Measurements from ENCODE around the gene BACE2. TPM values are rescaled to one million over a fixed set of nuclear protein-coding genes. Genes with fewer than 3 reads are reported as not detected.

Gene BACE2
- total and polyA plus RNA-seq, 2 of the 4 experiments (the other 2 are of a cell fraction) = 17.0 to 35.5 TPM

GRCh38 chr21:41230497-41230896 lies 62.5 kb downstream of the BACE2 start:
- CTCF ChIA-PET = no interaction called here
- in situ Hi-C loops (cut with MboI; ENCODE audit: low sequenced_read_pairs) = no loop called here

More at GRCh38 chr21:41230497-41230896, 62.5 kb downstream of the BACE2 start:
- intact Hi-C loops (cut with micrococcal nuclease) (no loop called here), dilution Hi-C loops (cut with HindIII; ENCODE audit: low sequenced_read_pairs, unreplicated experiment) (no loop called here)
- no peaks in the 10 kb centered on the region for H3K9me3 ChIP-seq (ENCODE audit: control insufficient read depth, insufficient read depth, low read length)
- no peak overlapping the region for H2AK5ac ChIP-seq (ENCODE audit: low read depth, low read length)
- no peak for ATAC-seq (ENCODE audit: low read depth)
- H4K5ac ChIP-seq (ENCODE audit: low read depth, low read length) = no peak overlapping the region
- H3K27ac ChIP-seq (ENCODE audit: insufficient read depth, low read length) = no peak overlapping the region
- no peaks in the 10 kb centered on the region for H4K20me1 ChIP-seq (ENCODE audit: insufficient read depth, low read length)
- H3K9ac ChIP-seq (ENCODE audit: low read depth, low read length) = no peak overlapping the region
- BruUV-seq (replicated peaks) = no TSS peak
- DNase-seq = no peak
- POLR2A ChIA-PET (ENCODE audit: unreplicated experiment) = no interaction called here
- H3K79me1 ChIP-seq (ENCODE audit: low read depth in 1 of 2, low read length in 2 of 2) = no peaks in the 10 kb centered on the region
- H3K36me3 ChIP-seq (ENCODE audit: control insufficient read depth, insufficient read depth, low read length) = 0 out of 2 replicates have a peak, but pooled peaks cover 2% of the 10 kb centered on the region
- H3K4me2 ChIP-seq (ENCODE audit: low read depth, low read length) = no peak overlapping the region
- no peak overlapping the region for H2BK15ac ChIP-seq (ENCODE audit: low read depth, low read length)
- H2BK20ac ChIP-seq (ENCODE audit: low read depth, low read length) = no peak overlapping the region
- no peak overlapping the region for H3K4ac ChIP-seq (ENCODE audit: low read depth, low read length)
- no peak overlapping the region for H4K91ac ChIP-seq (ENCODE audit: insufficient read depth, low read depth, low read length)
- H3K27me3 ChIP-seq (ENCODE audit: control insufficient read depth, insufficient read depth, low read length) = no peaks in the 10 kb centered on the region
- H2BK5ac ChIP-seq (ENCODE audit: low read depth, low read length, poor library complexity, severe bottlenecking) = no peak overlapping the region
- H4K8ac ChIP-seq (ENCODE audit: low read depth in 2 of 2, low read length in 2 of 2) = no peak overlapping the region
- no peak overlapping the region for H3K4me3 ChIP-seq (ENCODE audit: insufficient read depth, low read depth, low read length)
- H3K23ac ChIP-seq (ENCODE audit: low read depth, low read length) = no peak overlapping the region
- H3K18ac ChIP-seq (ENCODE audit: low read depth, low read length) = no peak overlapping the region
- H2AK9ac ChIP-seq (replicated peaks; ENCODE audit: low read depth, low read length, poor library complexity) = no peak overlapping the region
- no CpG with 5 or more reads among the region's 4 CpGs for WGBS, 2 experiments (ENCODE audit: extremely low coverage in 2 of 2, insufficient read length in 1 of 2)
- H3K4me1 ChIP-seq (ENCODE audit: control insufficient read depth, insufficient read depth, low read length) = no peaks in the 10 kb centered on the region
- TF ChIP-seq USF2 (IDR thresholded peaks at IDR 0.05; ENCODE audit: low read depth, low read length) (no peak), CTCF (conservative IDR thresholded peaks at IDR 0.05; ENCODE audit: low read depth, low read length) (no peak), ELK1 (IDR thresholded peaks at IDR 0.05; ENCODE audit: borderline replicate concordance, low read depth, low read length) (no peak), MXI1 (IDR thresholded peaks at IDR 0.05; ENCODE audit: borderline replicate concordance, low read depth, low read length) (no peak), FOS (IDR thresholded peaks at IDR 0.05; ENCODE audit: low read depth, low read length) (no peak), NFE2L2 (IDR thresholded peaks at IDR 0.05; ENCODE audit: low read depth, low read length) (no peak), MAFK (IDR thresholded peaks at IDR 0.05; ENCODE audit: low read depth, low read length) (no peak), MAZ (IDR thresholded peaks at IDR 0.05; ENCODE audit: borderline replicate concordance, low read depth, low read length) (no peak), CEBPB (IDR thresholded peaks at IDR 0.05; ENCODE audit: low read depth, low read length) (no peak), CHD1 (IDR thresholded peaks at IDR 0.05; ENCODE audit: low read depth, low read length) (no peak), RAD21 (IDR thresholded peaks at IDR 0.05; ENCODE audit: low read length) (no peak), POLR2A (IDR thresholded peaks at IDR 0.05; ENCODE audit: low read depth, low read length) (no peak), RCOR1 (IDR thresholded peaks at IDR 0.05; ENCODE audit: insufficient replicate concordance, low read length) (no peak), RFX5 (IDR thresholded peaks at IDR 0.05; ENCODE audit: low read depth, low read length) (no peak)
- no peak overlapping the region for H2AFZ ChIP-seq (replicated peaks; ENCODE audit: low read length, poor library complexity)
- no peak overlapping the region for H3K14ac ChIP-seq (replicated peaks; ENCODE audit: low read depth, low read length)
- no peak overlapping the region for H3K56ac ChIP-seq (ENCODE audit: extremely low read depth, insufficient read depth, low read length)
- H2BK120ac ChIP-seq (ENCODE audit: low read depth, low read length) = no peak overlapping the region
- H3K9me1 ChIP-seq (ENCODE audit: insufficient read depth, low read length) = no peaks in the 10 kb centered on the region

All from IMR-90 (cell line).